Neural crest cell (in vitro differentiated cells): ENCODE data around the gene SPECC1. TPM values are rescaled to one million over a fixed set of nuclear protein-coding genes. Genes with fewer than 3 reads are reported as not detected.

Experiments
- DNase-seq: peaks from one replicate; pipeline ENCODE4 v3.0.0; 2021; ENCODE audit warnings: low read depth, mixed read lengths, low spot score
- H3K27ac Mint-ChIP-seq: one replicate; pipeline ENCODE4 v1.8.0; 2021; ENCODE audit warnings: mild to moderate bottlenecking, mixed read lengths; ENCODE audit not compliant: unreplicated experiment
- H3K27me3 Mint-ChIP-seq: 2 replicates; pipeline ENCODE4 v1.8.0; 2021; ENCODE audit warnings: low read depth, mild to moderate bottlenecking, mixed read lengths
- H3K36me3 Mint-ChIP-seq: 2 replicates; pipeline ENCODE4 v1.8.0; 2021; ENCODE audit warnings: low read depth, mild to moderate bottlenecking, mixed read lengths
- H3K4me1 Mint-ChIP-seq: 2 replicates; pipeline ENCODE4 v1.8.0; 2021; ENCODE audit warnings: mixed read lengths
- H3K4me3 Mint-ChIP-seq: one replicate; pipeline ENCODE4 v1.8.0; 2021; ENCODE audit warnings: mild to moderate bottlenecking, mixed read lengths
- H3K9me3 Mint-ChIP-seq: 2 replicates; pipeline ENCODE4 v1.8.0; 2021; ENCODE audit warnings: mixed read lengths
- total RNA-seq: library from RNA; stranded (reverse); gene quantifications from 2 replicates; pipeline ENCODE4 v1.2.1, GENCODE V29; 2021
- TF ChIP-seq, protein P1 (sequence below): fragments of 200-600 bp; sonication (generic); conservative IDR thresholded peaks from 2 replicates; pipeline ENCODE4 v1.5.0; 2021; ENCODE audit warnings: antibody characterized with exemption, mild to moderate bottlenecking

SPECC1 gene
- total RNA-seq, 1 donor from 2014 or later, result 71.0 TPM

GRCh38 chr17:20184181-20184580, 175.0 kb downstream of the SPECC1 start:
- DNase-seq, result no peak
- Mint-ChIP-seq H3K27me3 (no peaks in the 10 kb centered on the region), H3K4me3 (no peak overlapping the region), H3K36me3 (no peaks in the 10 kb centered on the region), H3K27ac (no peak overlapping the region), H3K4me1 (peaks cover 34% of the 10 kb centered on the region), H3K9me3 (no peaks in the 10 kb centered on the region)
- TF ChIP-seq, protein P1, sequence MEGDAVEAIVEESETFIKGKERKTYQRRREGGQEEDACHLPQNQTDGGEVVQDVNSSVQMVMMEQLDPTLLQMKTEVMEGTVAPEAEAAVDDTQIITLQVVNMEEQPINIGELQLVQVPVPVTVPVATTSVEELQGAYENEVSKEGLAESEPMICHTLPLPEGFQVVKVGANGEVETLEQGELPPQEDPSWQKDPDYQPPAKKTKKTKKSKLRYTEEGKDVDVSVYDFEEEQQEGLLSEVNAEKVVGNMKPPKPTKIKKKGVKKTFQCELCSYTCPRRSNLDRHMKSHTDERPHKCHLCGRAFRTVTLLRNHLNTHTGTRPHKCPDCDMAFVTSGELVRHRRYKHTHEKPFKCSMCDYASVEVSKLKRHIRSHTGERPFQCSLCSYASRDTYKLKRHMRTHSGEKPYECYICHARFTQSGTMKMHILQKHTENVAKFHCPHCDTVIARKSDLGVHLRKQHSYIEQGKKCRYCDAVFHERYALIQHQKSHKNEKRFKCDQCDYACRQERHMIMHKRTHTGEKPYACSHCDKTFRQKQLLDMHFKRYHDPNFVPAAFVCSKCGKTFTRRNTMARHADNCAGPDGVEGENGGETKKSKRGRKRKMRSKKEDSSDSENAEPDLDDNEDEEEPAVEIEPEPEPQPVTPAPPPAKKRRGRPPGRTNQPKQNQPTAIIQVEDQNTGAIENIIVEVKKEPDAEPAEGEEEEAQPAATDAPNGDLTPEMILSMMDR, result no peak

DNA sequence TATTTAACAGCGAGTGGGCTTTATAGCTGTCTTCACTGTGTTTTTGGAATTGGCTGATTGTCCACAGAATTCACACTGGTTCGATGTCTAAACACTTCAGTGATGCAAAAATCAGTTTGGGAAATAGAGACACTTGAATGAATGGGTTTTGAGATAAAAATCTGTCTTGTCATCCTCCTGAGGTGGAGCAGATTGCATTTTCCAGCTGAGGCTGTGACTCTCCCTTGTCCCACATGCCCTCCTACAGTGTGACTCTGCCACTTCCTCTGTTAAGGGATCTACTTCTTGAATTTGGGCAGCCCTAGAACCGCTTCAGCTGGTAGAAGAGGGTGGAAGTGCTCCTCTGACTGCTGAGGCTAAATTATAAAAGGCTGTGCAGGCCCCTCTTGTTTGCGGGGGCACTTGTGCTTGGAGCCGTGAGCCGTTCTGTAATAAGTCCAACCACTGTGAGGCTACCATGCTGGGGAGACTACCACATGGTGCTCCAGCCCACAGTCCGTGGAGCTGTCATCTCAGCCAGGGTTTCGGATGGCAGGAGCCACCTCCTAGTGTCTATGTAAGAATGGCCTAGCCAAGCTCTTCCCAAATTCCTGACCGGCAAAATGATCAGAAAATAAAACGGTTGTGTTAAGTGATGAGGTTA, 175.9 kb downstream of the SPECC1 start:
- Mint-ChIP-seq H3K4me1 (peaks cover 38% of the 10 kb centered on the region), H3K27me3 (no peaks in the 10 kb centered on the region), H3K27ac (peak overlapping the region; percentile 73), H3K4me3 (no peak overlapping the region), H3K9me3 (no peaks in the 10 kb centered on the region), H3K36me3 (no peaks in the 10 kb centered on the region)
- TF ChIP-seq, protein P1, result no peak
- DNase-seq, result no peak

- Mint-ChIP-seq H3K4me3 (no peak overlapping the region), H3K36me3 (peaks cover 4% of the 10 kb centered on the region), H3K27ac (peak overlapping the region; percentile 88), H3K27me3 (no peaks in the 10 kb centered on the region), H3K9me3 (no peaks in the 10 kb centered on the region), H3K4me1 (peaks cover 45% of the 10 kb centered on the region)
- DNase-seq, result no peak
- TF ChIP-seq, protein P1, result no peak
These were observed 177.9 kb downstream of the SPECC1 start for GRCh38 chr17:20187049-20187448.

DNA sequence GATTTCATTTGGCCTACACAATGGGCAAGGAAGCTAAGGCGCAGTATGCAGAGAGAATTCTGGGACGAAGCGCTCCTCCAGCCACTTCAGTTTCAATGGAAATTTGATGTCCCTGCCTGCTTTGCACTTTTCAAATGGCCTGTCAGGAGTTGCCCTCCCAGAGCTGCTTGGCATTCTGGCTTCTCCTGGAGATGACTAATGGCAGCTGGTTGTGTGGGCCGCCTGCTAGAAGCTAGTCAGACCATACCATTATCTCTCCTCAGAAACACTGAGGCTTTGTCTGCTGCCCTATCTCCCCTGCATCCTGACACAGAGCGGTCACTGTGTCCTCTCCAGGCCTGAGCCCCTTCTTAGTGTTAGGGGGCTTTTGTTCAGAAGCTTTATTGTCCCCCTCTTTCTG, 180.1 kb downstream of the SPECC1 start:
- TF ChIP-seq, protein P1, result no peak
- Mint-ChIP-seq H3K27ac (peak overlapping the region; percentile 99), H3K36me3 (peaks cover 12% of the 10 kb centered on the region), H3K27me3 (no peaks in the 10 kb centered on the region), H3K4me1 (peaks cover 45% of the 10 kb centered on the region), H3K4me3 (peak overlapping the region; percentile 62), H3K9me3 (peaks cover 8% of the 10 kb centered on the region)
- peak; percentile 25 for DNase-seq

DNA sequence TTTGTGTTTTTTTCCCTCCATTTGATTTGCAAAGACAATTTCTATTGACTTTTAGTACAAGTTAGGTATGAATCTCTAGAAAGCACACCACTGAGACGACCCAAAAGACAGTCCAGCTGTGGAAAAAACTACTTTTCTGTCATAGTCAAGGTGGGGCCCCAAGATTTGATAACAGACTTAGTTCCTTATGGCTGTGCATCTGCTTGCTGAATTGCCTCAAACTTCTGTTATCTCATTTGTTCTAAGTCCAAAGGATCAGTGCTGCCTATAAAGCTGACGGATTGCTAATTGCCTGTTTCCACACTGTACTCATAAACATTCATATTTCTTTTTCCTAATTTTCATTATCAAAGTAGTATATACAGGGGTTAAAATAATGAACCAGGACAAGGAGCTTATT, 180.8 kb downstream of the SPECC1 start:
- TF ChIP-seq, protein P1, result no peak
- H3K4me3 Mint-ChIP-seq, result no peak overlapping the region
- DNase-seq, result no peak
- peak overlapping the region; percentile 99 for H3K27ac Mint-ChIP-seq
- H3K27me3 Mint-ChIP-seq, result no peaks in the 10 kb centered on the region
- peaks cover 45% of the 10 kb centered on the region for H3K4me1 Mint-ChIP-seq
- H3K36me3 Mint-ChIP-seq, result peaks cover 15% of the 10 kb centered on the region
- peaks cover 9% of the 10 kb centered on the region for H3K9me3 Mint-ChIP-seq
